GM12891 (cell line): ENCODE data around the gene PALM3.

ENCODE experiments used
- DNase-seq: peaks from one replicate; pipeline ENCODE4 v3.0.0; 2011; ENCODE audit warnings: low spot score; ENCODE audit not compliant: insufficient read length
- FAIRE-seq: peaks from 2 replicates; lab custom pipeline; 2011; peaks lifted over from hg19 to GRCh38; lab: Jason Lieb, UNC
- PAX5 ChIP-seq: IDR thresholded peaks from 2 replicates; pipeline ENCODE4 v1.6.1; 2011; ENCODE audit warnings: low read length, moderate library complexity, mild to moderate bottlenecking; ENCODE audit not compliant: insufficient read depth, severe bottlenecking
- POLR2A ChIP-seq: IDR thresholded peaks from 2 replicates; pipeline ENCODE4 v1.6.1; 2011; ENCODE audit warnings: low read depth, low read length, control low read depth
- POLR2AphosphoS5 ChIP-seq: IDR thresholded peaks from 2 replicates; pipeline ENCODE4 v1.6.1; 2011; ENCODE audit warnings: low read depth, low read length, control low read depth
- POU2F2 ChIP-seq: IDR thresholded peaks from 2 replicates; pipeline ENCODE4 v1.6.1; 2011; ENCODE audit warnings: low read depth, mild to moderate bottlenecking, control low read depth, low read length, moderate library complexity
- SPI1 ChIP-seq: IDR thresholded peaks from 2 replicates; pipeline ENCODE4 v1.6.1; 2011; ENCODE audit warnings: low read depth, low read length, control low read depth
- TAF1 ChIP-seq: IDR thresholded peaks from 2 replicates; pipeline ENCODE4 v1.6.1; 2011; ENCODE audit warnings: low read depth, low read length, control low read depth

Gene PALM3

DNA sequence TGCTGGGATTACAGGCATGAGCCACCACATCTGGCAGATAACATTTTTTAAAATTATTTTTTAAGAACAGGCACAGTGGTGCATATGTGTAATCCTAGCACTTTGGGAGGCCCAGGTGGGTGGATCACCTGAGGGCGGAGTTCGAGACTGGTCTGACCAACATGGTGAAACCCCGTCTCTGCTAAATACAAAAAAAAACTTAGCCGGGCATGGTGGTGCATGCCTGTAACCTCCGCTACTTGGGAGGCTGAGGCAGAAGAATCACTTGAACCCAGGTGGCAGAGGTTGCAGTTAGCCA, 631 bp upstream of the PALM3 start:
- no peak for DNase-seq
- FAIRE-seq = no peak
- TF ChIP-seq POU2F2 (no peak), PAX5 (no peak), SPI1 (no peak), TAF1 (no peak), POLR2AphosphoS5 (no peak), POLR2A (no peak)

DNA sequence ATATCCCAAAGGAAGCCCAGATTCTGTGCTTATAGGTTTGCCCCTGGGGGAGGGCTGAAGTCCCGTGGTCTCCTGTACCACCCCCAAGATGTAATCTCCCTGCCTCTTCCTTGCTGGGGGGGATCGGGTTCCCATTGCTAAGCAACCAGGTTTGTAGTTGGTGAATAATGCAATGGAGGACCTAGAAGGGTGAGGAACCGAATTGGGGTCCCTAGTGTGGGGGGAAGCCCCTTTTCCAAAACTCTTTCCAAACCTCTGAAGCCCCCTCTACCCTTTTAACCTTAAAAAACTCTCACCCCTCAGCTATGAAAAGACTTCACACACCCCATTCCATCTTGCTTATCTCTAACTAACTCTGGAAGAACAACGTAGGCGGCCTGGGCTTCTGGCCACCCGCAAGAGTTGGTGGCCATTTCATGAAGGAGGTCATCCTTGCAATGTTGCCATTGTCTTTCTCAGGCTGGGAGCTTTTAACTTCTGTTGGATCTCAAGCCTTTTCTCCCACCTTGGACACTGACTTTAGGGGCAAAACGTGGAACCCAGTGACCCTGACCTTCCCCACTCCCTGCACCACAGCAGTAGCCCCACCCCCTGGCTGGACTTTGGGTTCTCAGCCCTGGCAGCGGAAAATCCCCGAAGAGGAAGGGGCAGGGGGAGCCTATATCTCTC, 661 bp downstream of the PALM3 start:
- TF ChIP-seq POU2F2 = no peak
- DNase-seq = no peak
- FAIRE-seq = no peak

DNA sequence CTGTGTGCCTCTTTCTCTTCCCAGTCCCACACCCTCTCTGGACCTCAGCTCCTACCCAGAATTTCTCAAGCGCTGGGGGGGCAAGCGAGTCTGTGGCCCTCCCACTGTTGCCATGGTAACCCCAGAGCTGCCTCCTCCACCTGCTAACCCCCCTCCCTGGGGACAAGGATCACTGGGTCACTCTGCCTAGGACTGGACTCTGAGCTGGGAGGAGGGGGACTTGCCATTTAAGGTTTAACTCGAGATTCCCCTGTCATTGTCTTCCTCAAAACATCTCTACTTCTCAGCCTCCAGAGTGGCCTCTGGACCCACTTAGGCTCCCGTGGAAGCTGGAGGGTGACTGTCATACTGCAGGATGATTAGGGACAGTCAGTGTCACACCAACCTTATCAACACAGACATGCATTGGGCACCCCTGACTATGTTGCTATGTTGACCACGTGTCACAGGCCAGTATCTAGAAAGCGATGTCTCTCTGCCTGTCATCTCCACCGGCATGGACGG, 2.2 kb downstream of the PALM3 start:
- DNase-seq (peak; percentile 3), FAIRE-seq (no peak)
- TF ChIP-seq SPI1 (no peak), POU2F2 (no peak), POLR2A (no peak), TAF1 (no peak), POLR2AphosphoS5 (no peak), PAX5 (no peak)

DNA sequence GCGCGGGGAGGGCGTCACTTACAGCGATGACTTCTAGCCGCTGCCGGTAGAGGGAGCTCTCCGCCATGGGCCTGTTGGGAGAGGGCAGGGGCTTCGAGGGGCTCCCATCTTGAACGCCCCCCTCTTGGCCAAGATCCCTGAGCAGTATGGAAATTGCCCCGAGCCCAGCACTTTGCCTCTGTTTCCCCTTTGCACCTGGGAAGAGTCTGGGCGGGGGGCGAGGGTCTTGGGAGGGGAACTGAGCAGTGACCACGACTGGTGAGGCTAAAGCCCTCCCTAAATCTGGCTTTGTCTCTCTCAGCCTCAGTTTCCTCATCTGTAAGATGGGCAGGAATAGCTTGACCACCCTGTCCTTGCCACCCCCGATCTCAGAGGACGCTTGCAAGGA, 2.8 kb downstream of the PALM3 start:
- no peak for FAIRE-seq
- TF ChIP-seq PAX5 = no peak
- no peak for TF ChIP-seq TAF1
- TF ChIP-seq SPI1 = no peak
- TF ChIP-seq POLR2AphosphoS5 = no peak
- TF ChIP-seq POU2F2 = no peak
- no peak for TF ChIP-seq POLR2A
- peak; percentile 57 for DNase-seq

DNA sequence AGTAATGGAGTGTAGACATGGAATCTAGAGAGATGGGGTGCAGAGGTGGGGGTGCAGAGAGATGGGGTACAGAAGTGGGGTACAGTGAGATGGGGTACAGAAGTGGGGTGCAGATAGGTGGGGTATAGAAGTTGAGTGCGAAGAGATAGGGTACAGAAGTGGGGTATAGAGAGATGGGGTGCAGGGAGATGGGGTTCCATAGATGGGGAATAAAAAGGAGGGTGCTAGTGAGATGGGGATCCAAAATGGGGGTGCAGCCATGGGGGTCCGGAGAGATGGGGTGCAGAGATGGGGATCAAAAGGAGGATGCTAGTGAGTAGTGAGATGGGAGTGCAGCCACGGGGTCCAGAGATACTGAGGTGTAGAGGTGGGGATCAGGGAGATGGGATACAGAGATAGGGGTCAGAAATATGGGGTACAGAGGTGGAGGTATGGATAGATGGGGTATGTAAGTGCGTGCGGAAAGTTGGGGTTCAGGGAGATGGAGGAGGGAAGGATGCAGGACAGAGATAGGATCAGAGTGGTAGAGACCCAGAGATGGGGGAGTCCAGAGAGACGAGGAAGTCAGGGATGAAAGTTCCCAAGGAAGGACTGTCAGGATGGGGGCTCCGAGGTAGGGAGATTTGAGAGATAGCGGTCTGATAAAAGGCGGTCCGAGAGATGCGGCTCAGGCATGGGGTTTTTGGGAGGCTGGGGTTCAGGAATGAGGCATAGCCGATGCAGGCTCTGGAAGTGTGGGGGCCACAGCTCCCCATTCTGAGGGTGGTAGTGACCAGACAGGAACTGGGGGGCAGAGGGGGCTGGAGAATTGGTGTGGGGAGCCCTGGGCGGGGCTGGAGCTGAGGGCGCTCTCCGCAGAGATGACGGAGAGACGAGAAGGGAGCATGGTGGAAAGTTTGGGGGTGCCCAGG, 3.4 kb downstream of the PALM3 start:
- no peak for FAIRE-seq
- TF ChIP-seq POU2F2 (no peak), SPI1 (no peak), POLR2A (no peak), TAF1 (no peak), PAX5 (no peak), POLR2AphosphoS5 (no peak)
- DNase-seq = no peak

DNA sequence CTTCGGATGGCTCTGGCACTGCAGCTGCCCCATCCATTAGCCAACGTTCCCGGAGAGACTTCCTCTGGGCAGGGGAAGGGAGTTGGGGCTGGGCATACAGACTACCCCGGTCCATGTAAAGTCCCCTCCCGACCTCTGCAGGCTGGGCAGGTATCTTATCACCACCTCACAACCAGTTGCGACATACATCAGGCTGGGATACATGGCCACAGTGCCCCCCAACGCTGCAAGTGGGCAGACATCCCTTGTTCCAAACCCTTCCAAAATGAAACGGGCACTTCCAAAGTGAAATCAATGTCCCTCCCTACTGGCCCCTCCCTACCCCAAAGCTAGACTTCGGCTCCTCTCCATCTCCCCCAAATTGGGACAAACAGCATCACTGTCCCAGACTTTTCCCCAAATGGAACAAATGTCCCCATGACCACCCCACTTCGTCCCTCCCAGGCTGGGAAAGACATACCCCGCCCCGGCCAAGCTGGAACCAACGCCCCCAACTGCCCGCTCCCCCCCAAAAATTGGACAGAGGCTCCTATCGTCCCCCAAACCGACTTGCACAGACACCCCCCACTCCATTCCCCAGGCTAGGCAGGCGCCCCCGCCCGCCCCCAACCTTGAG, 5.0 kb downstream of the PALM3 start:
- no peak for DNase-seq
- no peak for TF ChIP-seq PAX5
- TF ChIP-seq SPI1 = no peak
- no peak for FAIRE-seq

DNA sequence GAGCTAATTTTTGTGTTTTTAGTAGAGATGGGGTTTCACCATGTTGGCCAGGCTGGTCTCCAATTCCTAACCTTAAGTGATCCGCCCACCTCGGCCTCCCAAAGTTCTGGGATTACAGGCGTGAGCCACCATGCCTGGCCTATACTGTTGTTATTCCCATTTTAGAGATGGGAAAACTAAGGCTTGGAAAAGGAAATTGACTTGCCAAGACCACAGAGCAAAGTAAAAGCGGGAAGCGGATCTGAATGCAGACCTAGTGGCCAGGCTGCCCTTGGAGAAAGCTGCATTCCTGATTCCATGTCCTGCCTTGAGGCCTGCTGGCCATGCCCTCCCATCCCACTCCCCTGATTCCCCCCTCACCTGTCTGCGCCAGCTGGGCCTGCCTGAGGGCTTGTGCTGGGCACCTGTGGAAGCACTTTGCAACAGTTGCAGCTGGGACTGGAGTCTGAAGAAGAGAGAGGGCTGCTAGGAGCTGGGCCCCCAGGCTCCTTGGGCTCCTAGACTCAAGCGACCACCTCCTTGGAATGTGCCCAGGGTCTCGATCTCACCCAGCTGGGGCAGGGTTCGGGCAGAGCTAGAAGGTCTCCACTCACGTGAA, 5.7 kb downstream of the PALM3 start:
- FAIRE-seq (no peak), DNase-seq (no peak)
- TF ChIP-seq POU2F2 (no peak), SPI1 (no peak), POLR2A (no peak), TAF1 (no peak), POLR2AphosphoS5 (no peak)

DNA sequence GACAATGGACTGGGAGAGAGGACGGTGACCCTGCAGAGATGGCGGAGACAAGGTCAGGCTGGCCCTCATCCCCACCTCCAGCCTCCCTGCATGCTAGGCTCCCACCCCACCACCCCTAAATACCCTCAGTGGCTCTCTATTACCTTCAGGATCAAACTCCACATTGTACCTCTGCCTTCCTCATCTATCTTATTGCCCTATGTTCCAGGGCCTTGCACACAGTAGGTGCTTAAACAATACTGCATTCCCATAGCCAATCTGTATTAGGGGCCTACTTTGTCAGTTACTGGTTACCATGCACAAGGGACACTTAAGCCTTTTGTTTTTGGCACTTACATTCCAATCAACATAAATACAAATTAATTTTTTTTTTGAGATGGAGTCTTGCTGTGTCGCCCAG, 6.5 kb downstream of the PALM3 start:
- no peak for TF ChIP-seq PAX5
- TF ChIP-seq POU2F2 = no peak
- TF ChIP-seq SPI1 = no peak
- no peak for TF ChIP-seq TAF1
- TF ChIP-seq POLR2A = no peak
- TF ChIP-seq POLR2AphosphoS5 = no peak
- DNase-seq (no peak), FAIRE-seq (no peak)

DNA sequence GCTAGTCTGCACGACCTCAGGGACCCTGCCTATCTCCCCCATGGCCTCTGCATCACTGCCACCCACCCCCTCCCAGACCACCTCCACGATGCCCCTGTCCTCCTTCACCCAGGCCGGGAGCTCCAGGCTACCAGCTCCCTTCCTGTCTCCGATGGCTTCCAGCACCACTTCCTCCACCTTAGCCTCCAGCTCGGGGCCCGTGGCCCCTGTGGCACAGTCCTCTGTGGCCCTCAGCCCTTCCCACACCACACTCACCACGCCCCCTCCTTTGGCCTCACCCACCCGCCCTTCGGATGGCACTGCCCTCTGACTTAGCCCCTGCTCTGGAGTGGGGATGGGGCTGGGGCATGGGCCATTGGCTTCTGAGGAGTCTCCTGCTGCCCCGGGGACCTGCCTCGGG, 7.2 kb downstream of the PALM3 start:
- DNase-seq (no peak), FAIRE-seq (no peak)
- TF ChIP-seq POU2F2 = no peak
- TF ChIP-seq POLR2AphosphoS5 = no peak
- TF ChIP-seq PAX5 = no peak
- TF ChIP-seq TAF1 = no peak
- no peak for TF ChIP-seq POLR2A
- no peak for TF ChIP-seq SPI1
